Upper lobe of left lung (tissue), 6 donors: ENCODE results near the gene SLC23A3. TPM values are rescaled to one million over a fixed set of nuclear protein-coding genes. Genes with fewer than 3 reads are reported as not detected.

Experiments used
- ATAC-seq, 2 donors: fragments of 200-7000 bp; cut with Tn5 transposase; one replicate each; pipeline ENCODE4 v1.9.1; 2022; ENCODE audit warnings: mild to moderate bottlenecking in 2 of 2, moderate library complexity in 2 of 2; ENCODE audit not compliant: low FRiP score in 2 of 2
- DNase-seq, 2 donors: peaks; one replicate each; pipeline ENCODE4 v3.0.0-alpha.2; 2019 to 2020
- H3K27ac ChIP-seq, 4 donors: fragments of 200-600 bp; sonication (generic); one replicate each; pipeline ENCODE4 v1.5.1; 2016 to 2019
- H3K27me3 ChIP-seq, 4 donors: fragments of 200-600 bp; sonication (generic); one replicate each; pipeline ENCODE4 v1.5.1; 2017 to 2019
- H3K36me3 ChIP-seq, 4 donors: fragments of 200-600 bp; sonication (generic); one replicate each; pipeline ENCODE4 v1.5.1; 2016 to 2019
- H3K4me1 ChIP-seq, 4 donors: fragments of 200-600 bp; sonication (generic); one replicate each; pipeline ENCODE4 v1.5.1; 2018 to 2019
- H3K4me3 ChIP-seq, 4 donors: fragments of 200-600 bp; sonication (generic); one replicate each; pipeline ENCODE4 v1.5.1; 2017 to 2019; ENCODE audit warnings: mild to moderate bottlenecking in 2 of 4, moderate library complexity in 1 of 4
- H3K9me3 ChIP-seq, 4 donors: fragments of 200-600 bp; sonication (generic); one replicate each; pipeline ENCODE4 v1.5.1; 2018 to 2019
- CTCF ChIP-seq, 6 experiments: fragments of 450-650 bp in 4 of 6; fragments of 200-600 bp in 2 of 6; sonication (generic) in 2 of 6; IDR thresholded peaks; one replicate each; pipeline ENCODE4 v1.5.1; 2016 to 2019; ENCODE audit warnings: antibody characterized with exemption in 6 of 6
- EP300 ChIP-seq, 4 donors: sonication (generic); formaldehyde crosslinking; IDR thresholded peaks; one replicate each; pipeline ENCODE4 v1.5.1; 2017; ENCODE audit warnings: antibody characterized with exemption in 4 of 4, control low read depth in 2 of 4
- POLR2A ChIP-seq, 4 donors: fragments of 450-650 bp; IDR thresholded peaks; one replicate each; pipeline ENCODE4 v1.5.1; 2016 to 2017; ENCODE audit warnings: antibody characterized with exemption in 4 of 4, mild to moderate bottlenecking in 2 of 4
- POLR2AphosphoS5 ChIP-seq, 2 donors: sonication (generic); formaldehyde crosslinking; IDR thresholded peaks; one replicate each; pipeline ENCODE4 v1.5.1; 2017; ENCODE audit warnings: antibody characterized with exemption in 2 of 2
- WGBS, 2 donors: methylation state at CpG; one replicate each; pipeline ENCODE4 v1.1.5; 2017 to 2018; 5-methylcytosine and 5-hydroxymethylcytosine counted together
- total RNA-seq, 6 donors: library from RNA; depleted of rRNA in 4 of 6; stranded (reverse); fragments of >200 nt in 4 of 6; gene quantifications; one replicate each; pipeline versions ENCODE4 v1.1.0 to v1.2.1, GENCODE V29; 2016 to 2021
- donor health status: DM: no; HTN: no; CAD: no; lungs with moderate emphysema.
- donor health status: DM: no; HTN: yes; CAD: no; lungs with severe emphysema.

SLC23A3 gene
- total RNA-seq, 6 donors from 2014 or later: 0.33 to 6.3 (median 2.6) TPM

DNA sequence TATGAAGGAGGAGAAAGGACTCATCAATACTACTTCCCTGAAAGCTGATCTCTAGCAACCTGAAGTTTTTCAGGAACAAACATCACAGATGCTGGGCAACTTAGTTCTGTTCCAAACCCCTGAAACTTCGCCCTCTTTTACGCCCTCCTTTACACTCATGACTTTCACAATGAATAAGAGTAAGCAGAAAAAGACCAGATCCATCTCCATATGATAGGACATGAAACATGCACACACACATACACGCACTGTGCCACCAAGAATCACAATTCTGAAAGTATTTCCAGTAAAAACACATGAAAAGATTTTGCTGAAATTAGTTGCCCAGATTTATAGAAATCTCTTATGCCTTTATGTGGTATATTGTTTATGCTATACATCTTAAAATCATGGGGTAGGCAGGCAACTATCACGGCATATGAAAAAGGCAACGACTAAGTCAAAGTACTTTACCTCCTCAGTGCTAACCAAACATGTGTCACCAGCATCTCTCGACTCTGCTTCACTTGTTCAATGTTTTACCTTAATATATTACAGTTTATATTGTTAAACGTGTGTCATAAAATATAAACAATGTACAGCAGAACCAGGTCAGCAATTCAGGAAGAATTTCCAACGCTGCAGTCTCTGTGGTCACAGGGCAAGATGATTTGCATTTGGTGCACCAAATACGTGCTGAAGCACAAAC lies 57.0 kb downstream of the SLC23A3 start:
- H3K27me3 ChIP-seq: no peaks in the 10 kb centered on the region
- peaks cover 22 to 45% (median 40%) of the 10 kb centered on the region in 4 donors for H3K4me1 ChIP-seq
- 68 to 72% methylated on average over 9 of the region's 9 CpGs for WGBS, 2 donors
- ATAC-seq (no peak), DNase-seq (no peak)
- H3K36me3 ChIP-seq: no peaks in the 10 kb centered on the region
- no peak overlapping the region for H3K27ac ChIP-seq
- TF ChIP-seq POLR2AphosphoS5 (IDR thresholded peaks at IDR 0.05) (no peak), POLR2A (IDR thresholded peaks at IDR 0.05) (no peak), EP300 (IDR thresholded peaks at IDR 0.05) (no peak), CTCF (IDR thresholded peaks at IDR 0.05) (no peak)
- no peaks in the 10 kb centered on the region for H3K9me3 ChIP-seq
- no peak overlapping the region for H3K4me3 ChIP-seq

DNA sequence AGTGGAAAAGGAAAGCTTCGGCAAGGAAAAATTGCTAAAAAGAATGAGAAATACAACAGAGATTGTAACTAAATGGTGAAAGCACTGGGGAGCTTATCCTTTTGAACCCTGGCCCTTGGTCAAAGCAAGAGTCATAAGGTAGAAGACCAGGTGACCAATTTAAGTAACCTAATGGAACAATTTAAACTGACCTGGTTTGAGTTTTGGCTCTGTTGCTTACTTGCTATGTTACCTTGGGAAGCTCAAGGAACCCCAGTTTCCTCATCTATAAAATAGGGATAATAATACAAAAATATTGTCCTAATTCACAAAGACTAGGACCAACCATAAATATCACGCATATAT lies 57.8 kb downstream of the SLC23A3 start:
- no peaks in the 10 kb centered on the region for H3K27me3 ChIP-seq
- H3K9me3 ChIP-seq: no peaks in the 10 kb centered on the region
- ATAC-seq (no peak), DNase-seq (no peak)
- H3K27ac ChIP-seq: no peak overlapping the region
- peaks cover 25 to 43% (median 39%) of the 10 kb centered on the region in 4 donors for H3K4me1 ChIP-seq
- H3K36me3 ChIP-seq: no peaks in the 10 kb centered on the region
- no peak for TF ChIP-seq CTCF (IDR thresholded peaks at IDR 0.05)
- WGBS, 2 donors: 92 to 97% methylated on average over 2 of the region's 2 CpGs
- H3K4me3 ChIP-seq: no peak overlapping the region

Other genes starting within 250 kb of the SLC23A3 start
- not detected for gene CDK5R2, start 210.4 kb downstream of the SLC23A3 start, total RNA-seq
- gene FEV, start 184.8 kb downstream of the SLC23A3 start, total RNA-seq: not detected
- gene CRYBA2, start 176.6 kb downstream of the SLC23A3 start, total RNA-seq: not detected
- 10 to 100 TPM in 3 of 6 donors, 1 to 10 TPM in 2, under 1 TPM in 1; 0.26 to 18.7 (median 10.7) TPM for gene CFAP65, start 128.5 kb downstream of the SLC23A3 start, total RNA-seq
- 1 to 10 TPM in 3 of 6 donors, under 1 TPM in 1, not detected in 2; 0.80 to 4.4 (median 1.5) TPM for gene IHH, start 109.1 kb downstream of the SLC23A3 start, total RNA-seq
- 10 to 100 TPM in 5 of 6 donors, 1 to 10 TPM in 1; 7.9 to 26.2 (median 14.3) TPM for gene NHEJ1, start 9.2 kb downstream of the SLC23A3 start, total RNA-seq
- 10 to 100 TPM; 42.7 to 86.8 (median 49.4) TPM for gene CNPPD1, start 6.9 kb upstream of the SLC23A3 start, total RNA-seq
- 100 to 1,000 TPM in 1 of 6 donors, 10 to 100 TPM in 5; 46.1 to 100 (median 60.5) TPM for gene RETREG2, start 8.2 kb upstream of the SLC23A3 start, total RNA-seq
- 10 to 100 TPM; 38.7 to 59.7 (median 43.3) TPM for gene ZFAND2B, start 36.8 kb upstream of the SLC23A3 start, total RNA-seq
- gene ABCB6, start 48.9 kb upstream of the SLC23A3 start, total RNA-seq: 10 to 100 TPM; 11.0 to 35.6 (median 21.9) TPM
- gene ATG9A, start 59.6 kb upstream of the SLC23A3 start, total RNA-seq: 10 to 100 TPM; 40.9 to 57.7 (median 49.8) TPM
- 100 to 1,000 TPM in 2 of 6 donors, 10 to 100 TPM in 4; 26.0 to 339 (median 67.2) TPM for gene ANKZF1, start 59.8 kb upstream of the SLC23A3 start, total RNA-seq
- gene GLB1L, start 75.4 kb upstream of the SLC23A3 start, total RNA-seq: 10 to 100 TPM in 3 of 6 donors, 1 to 10 TPM in 3; 4.1 to 19.5 (median 11.9) TPM
- gene STK16, start 75.5 kb upstream of the SLC23A3 start, total RNA-seq: 10 to 100 TPM; 12.6 to 28.3 (median 15.7) TPM
- 1 to 10 TPM in 5 of 6 donors, under 1 TPM in 1; 0.26 to 8.9 (median 3.1) TPM for gene TUBA4B, start 83.2 kb upstream of the SLC23A3 start, total RNA-seq
- gene TUBA4A, start 83.9 kb upstream of the SLC23A3 start, total RNA-seq: 10 to 100 TPM; 17.8 to 52.1 (median 40.3) TPM
- 10 to 100 TPM; 58.6 to 86.1 (median 75.5) TPM for gene DNAJB2, start 109.3 kb upstream of the SLC23A3 start, total RNA-seq
- 1 to 10 TPM in 2 of 6 donors, under 1 TPM in 2, not detected in 2; 0.20 to 4.4 (median 0.68) TPM for gene PTPRN, start 139.4 kb upstream of the SLC23A3 start, total RNA-seq
- gene RESP18, start 162.7 kb upstream of the SLC23A3 start, total RNA-seq: not detected
- 100 to 1,000 TPM in 1 of 6 donors, 10 to 100 TPM in 5; 31.9 to 141 (median 75.1) TPM for gene DNPEP, start 217.9 kb upstream of the SLC23A3 start, total RNA-seq
- gene DES, start 248.3 kb upstream of the SLC23A3 start, total RNA-seq: 100 to 1,000 TPM in 2 of 6 donors, 10 to 100 TPM in 4; 39.7 to 299 (median 70.8) TPM